HUES64 (cell line): Measurements from ENCODE around the gene GFPT1.
"Not testable (repeated sequence)": the region's sequence is repeated elsewhere in the genome, so short reads cannot be mapped to it uniquely, and the experiment has no call there.

ENCODE experiments used
- H3K27ac ChIP-seq: 2 replicates; pipeline ENCODE4 v1.7.0; 2013; ENCODE audit warnings: low read depth, low read length, inconsistent platforms
- H3K27me3 ChIP-seq: 2 replicates; pipeline ENCODE4 v1.6.1; 2013; ENCODE audit warnings: mild to moderate bottlenecking, low read length; ENCODE audit not compliant: insufficient read depth
- H3K36me3 ChIP-seq: 2 replicates; pipeline ENCODE4 v1.6.1; 2013; ENCODE audit warnings: mild to moderate bottlenecking, low read length; ENCODE audit not compliant: insufficient read depth
- H3K4me1 ChIP-seq: 2 replicates; pipeline ENCODE4 v1.6.1; 2013; ENCODE audit warnings: mild to moderate bottlenecking, low read length, moderate library complexity; ENCODE audit not compliant: insufficient read depth
- H3K4me3 ChIP-seq: 2 replicates; pipeline ENCODE4 v1.5.1; 2013; ENCODE audit warnings: mild to moderate bottlenecking, low read length, moderate library complexity
- H3K9ac ChIP-seq: 2 replicates; pipeline ENCODE4 v1.6.1; 2013; ENCODE audit warnings: mild to moderate bottlenecking, low read depth, low read length
- H3K9me3 ChIP-seq: 2 replicates; pipeline ENCODE4 v1.6.1; 2013; ENCODE audit warnings: low read depth, low read length; ENCODE audit not compliant: insufficient read depth
- WGBS: fragments of 150-250, 120-280 bp; methylation state at CpG from one replicate; pipeline ENCODE4 v1.1.7; 2013; ENCODE audit warnings: missing lambda C conversion rate; 5-methylcytosine and 5-hydroxymethylcytosine counted together

The GFPT1 gene

GRCh38 chr2:69356471-69356870, 30.6 kb downstream of the GFPT1 start:
- Histone ChIP-seq H3K9me3 (no peaks in the 10 kb centered on the region), H3K27me3 (no peaks in the 10 kb centered on the region), H3K4me3 (no peak overlapping the region), H3K36me3 (peaks cover 90% of the 10 kb centered on the region), H3K27ac (no peak overlapping the region), H3K4me1 (peaks cover 21% of the 10 kb centered on the region), H3K9ac (no peak overlapping the region)
- 94% methylated on average over 5 of the region's 5 CpGs for WGBS

DNA sequence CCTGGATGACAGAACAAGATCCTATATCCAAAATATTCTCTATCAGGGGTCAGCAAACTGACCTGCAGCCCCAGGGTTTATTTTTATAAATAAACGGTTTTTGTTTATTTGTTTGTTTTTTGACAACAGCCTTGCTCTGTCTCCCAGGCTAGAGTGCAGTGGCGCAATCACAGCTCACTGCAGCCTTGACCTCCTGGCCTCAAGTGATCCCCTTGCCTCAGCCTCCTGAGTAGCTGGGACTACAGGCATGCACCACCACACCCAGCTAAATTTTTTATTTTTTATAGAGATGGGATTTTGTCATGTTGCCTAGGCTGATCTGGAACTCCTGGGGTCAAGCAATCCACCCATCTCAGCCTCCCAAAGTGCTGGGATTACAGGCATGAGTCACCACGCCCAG, 32.1 kb downstream of the GFPT1 start:
- H3K9ac ChIP-seq, H3K9me3 ChIP-seq, H3K27ac ChIP-seq, H3K27me3 ChIP-seq, H3K4me3 ChIP-seq: not testable (repeated sequence)
- H3K4me1 ChIP-seq: peaks cover 21% of the 10 kb centered on the region
- WGBS: 94% methylated on average over 2 of the region's 3 CpGs
- peaks cover 90% of the 10 kb centered on the region for H3K36me3 ChIP-seq

- H3K27ac ChIP-seq: no peak overlapping the region
- no peaks in the 10 kb centered on the region for H3K27me3 ChIP-seq
- peaks cover 6% of the 10 kb centered on the region; the same call in 1 of the 2 replicates for H3K4me1 ChIP-seq
- peaks cover 90% of the 10 kb centered on the region for H3K36me3 ChIP-seq
- no peaks in the 10 kb centered on the region for H3K9me3 ChIP-seq
- no peak overlapping the region for H3K4me3 ChIP-seq
- WGBS: 98% methylated on average over 5 of the region's 5 CpGs
- no peak overlapping the region for H3K9ac ChIP-seq
These were observed 33.7 kb downstream of the GFPT1 start for GRCh38 chr2:69353360-69353759.

- no peak overlapping the region for H3K9ac ChIP-seq
- H3K36me3 ChIP-seq: peaks cover 91% of the 10 kb centered on the region
- no peaks in the 10 kb centered on the region for H3K9me3 ChIP-seq
- H3K4me3 ChIP-seq: no peak overlapping the region
- H3K27me3 ChIP-seq: no peaks in the 10 kb centered on the region
- WGBS: 76% methylated on average over 1 of the region's 1 CpG
- no peak overlapping the region for H3K27ac ChIP-seq
- no peaks in the 10 kb centered on the region for H3K4me1 ChIP-seq
These were observed 38.2 kb downstream of the GFPT1 start for GRCh38 chr2:69348781-69349180.

DNA sequence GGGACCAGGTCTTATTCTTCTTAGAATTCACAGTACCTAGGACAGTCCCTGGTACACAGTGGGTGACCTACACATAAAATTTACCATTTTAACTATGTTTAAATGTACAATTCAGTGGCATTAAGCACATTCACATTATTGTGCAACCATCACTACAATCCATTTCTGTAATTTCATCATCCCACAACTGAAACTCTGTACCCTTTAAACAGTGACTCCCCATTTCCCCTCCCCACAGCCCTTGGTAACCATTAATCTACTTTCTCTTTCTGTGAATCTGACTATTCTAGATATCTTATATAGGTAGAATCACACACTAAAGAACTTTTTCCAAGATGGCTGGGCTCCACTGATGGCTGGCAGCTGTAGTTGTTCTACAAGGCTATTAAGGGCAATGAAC, 41.6 kb downstream of the GFPT1 start:
- H3K9ac ChIP-seq: no peak overlapping the region
- peaks cover 99% of the 10 kb centered on the region for H3K36me3 ChIP-seq
- H3K4me3 ChIP-seq: no peak overlapping the region

DNA sequence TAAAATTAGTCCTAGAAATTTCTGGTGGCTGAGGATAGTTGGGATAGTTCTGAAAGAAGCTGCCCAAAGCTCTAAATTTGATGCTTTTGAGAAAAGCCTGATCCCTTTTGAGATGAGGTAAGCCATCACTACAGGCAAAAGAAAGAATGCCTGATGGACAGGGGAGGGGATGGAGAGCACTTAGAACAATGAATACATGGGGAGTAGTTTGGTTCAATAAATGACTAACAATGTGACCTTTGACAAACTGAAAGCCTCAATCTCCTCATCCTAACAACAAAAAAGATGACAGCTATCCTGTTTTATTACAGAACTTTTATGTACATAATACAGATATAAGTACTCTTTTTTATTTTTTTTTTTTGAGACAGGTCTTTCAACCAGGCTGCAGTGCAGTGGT, 42.7 kb downstream of the GFPT1 start:
- Histone ChIP-seq H3K27ac (no peak overlapping the region), H3K4me1 (no peaks in the 10 kb centered on the region), H3K36me3 (peaks cover 100% of the 10 kb centered on the region), H3K9me3 (no peaks in the 10 kb centered on the region), H3K9ac (no peak overlapping the region), H3K4me3 (no peak overlapping the region), H3K27me3 (no peaks in the 10 kb centered on the region)

More for the DNA sequence above, 41.6 kb downstream of the GFPT1 start:
- Histone ChIP-seq H3K27me3 (no peaks in the 10 kb centered on the region), H3K4me1 (no peaks in the 10 kb centered on the region), H3K9me3 (no peaks in the 10 kb centered on the region), H3K27ac (no peak overlapping the region)

DNA sequence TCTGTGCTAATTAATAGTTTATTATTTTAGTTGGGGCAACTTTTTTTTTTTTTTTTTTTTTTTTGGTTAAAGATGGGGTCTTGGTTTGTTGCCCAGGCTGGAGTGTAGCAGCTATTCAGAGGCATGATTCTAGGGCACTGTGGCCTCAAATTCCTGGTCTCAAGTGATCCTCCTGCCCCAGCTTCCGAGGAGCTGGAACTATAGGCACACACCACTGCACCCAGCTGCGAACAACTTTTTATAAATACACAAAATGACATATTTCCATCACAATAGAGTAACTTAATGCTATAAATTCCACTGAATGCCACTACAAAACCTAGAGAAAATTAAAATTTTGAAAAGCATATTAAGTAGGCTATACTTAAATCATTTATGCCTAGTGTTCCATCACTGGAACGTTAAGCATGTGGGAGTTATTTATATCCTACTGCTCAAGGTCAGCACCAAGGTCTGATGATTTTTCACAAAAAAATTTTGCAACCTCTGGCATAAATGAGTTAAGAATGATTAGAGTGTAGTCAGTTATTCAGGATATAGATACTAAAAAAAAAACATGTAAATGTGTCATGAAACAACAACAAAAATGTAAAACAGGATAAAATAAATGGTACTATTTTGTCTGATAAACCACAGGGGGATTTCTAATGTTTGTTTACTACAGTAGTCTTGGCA, 46.8 kb downstream of the GFPT1 start:
- Histone ChIP-seq H3K9me3 (no peaks in the 10 kb centered on the region), H3K27me3 (no peaks in the 10 kb centered on the region), H3K9ac (no peak overlapping the region), H3K27ac (no peak overlapping the region), H3K36me3 (peaks cover 95% of the 10 kb centered on the region), H3K4me3 (no peak overlapping the region), H3K4me1 (no peaks in the 10 kb centered on the region)
- WGBS: 47% methylated on average over 2 of the region's 3 CpGs

GRCh38 chr2:69335311-69335710, 51.7 kb downstream of the GFPT1 start:
- Histone ChIP-seq H3K4me1 (no peaks in the 10 kb centered on the region), H3K36me3 (peaks cover 91% of the 10 kb centered on the region), H3K9me3 (no peaks in the 10 kb centered on the region), H3K4me3 (no peak overlapping the region), H3K27me3 (no peaks in the 10 kb centered on the region), H3K9ac (no peak overlapping the region), H3K27ac (no peak overlapping the region)
- 98% methylated on average over 2 of the region's 2 CpGs for WGBS

GRCh38 chr2:69333352-69333751, 53.7 kb downstream of the GFPT1 start:
- Histone ChIP-seq H3K9ac (no peak overlapping the region), H3K36me3 (peaks cover 91% of the 10 kb centered on the region), H3K4me3 (no peak overlapping the region), H3K27me3 (no peaks in the 10 kb centered on the region), H3K9me3 (no peaks in the 10 kb centered on the region), H3K4me1 (no peaks in the 10 kb centered on the region), H3K27ac (no peak overlapping the region)
- whole genome bisulfite sequencing: 96% methylated on average over 1 of the region's 2 CpGs

GRCh38 chr2:69330781-69331180, 56.2 kb downstream of the GFPT1 start:
- Histone ChIP-seq H3K4me1 (no peaks in the 10 kb centered on the region), H3K9ac (no peak overlapping the region), H3K36me3 (peaks cover 96% of the 10 kb centered on the region), H3K27ac (no peak overlapping the region), H3K27me3 (no peaks in the 10 kb centered on the region), H3K9me3 (no peaks in the 10 kb centered on the region), H3K4me3 (no peak overlapping the region)
- WGBS: no CpG with 5 or more reads among the region's 2 CpGs

DNA sequence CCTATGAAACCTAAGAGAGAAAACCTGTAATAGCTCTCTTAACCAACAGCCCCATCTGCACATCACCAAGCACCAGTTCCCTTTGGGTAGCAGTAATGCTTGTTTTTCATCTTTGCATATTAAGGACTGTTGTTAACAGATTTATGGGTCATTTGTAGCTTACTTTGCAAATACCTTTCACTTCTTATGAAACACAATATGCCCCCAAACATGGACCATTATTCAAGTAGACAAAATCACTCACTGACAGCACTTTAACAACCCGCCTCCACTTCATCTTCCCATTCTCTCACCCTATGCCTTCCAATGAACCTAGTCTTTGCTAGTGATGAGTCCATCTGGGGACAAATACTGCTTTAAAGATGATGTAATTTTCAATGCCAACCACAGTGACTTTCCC, 64.4 kb downstream of the GFPT1 start:
- no peak overlapping the region for H3K9ac ChIP-seq

DNA sequence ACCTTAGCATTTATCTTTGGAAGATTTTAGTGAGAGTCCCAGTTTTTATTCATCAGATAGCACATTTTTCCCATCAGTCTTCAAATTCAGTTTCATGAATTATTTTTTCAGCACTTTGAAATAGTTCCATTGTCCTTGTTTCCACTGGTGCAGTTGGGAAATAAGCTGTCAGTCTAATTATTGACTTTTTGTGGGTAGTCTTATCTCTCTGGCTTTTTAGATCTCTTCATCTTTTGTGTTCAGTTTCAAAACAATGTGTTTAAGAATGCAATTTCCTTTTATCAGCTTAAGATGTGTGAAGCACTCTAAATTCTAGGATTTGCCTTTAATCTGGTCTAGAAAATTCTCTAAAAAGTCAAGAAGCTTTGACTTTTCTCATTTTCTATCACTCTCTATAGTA, 70.5 kb downstream of the GFPT1 start:
- Histone ChIP-seq H3K9ac (no peak overlapping the region), H3K27me3 (no peaks in the 10 kb centered on the region), H3K27ac (no peak overlapping the region), H3K36me3 (0 out of 2 replicates have a peak, but pooled peaks cover 17% of the 10 kb centered on the region), H3K9me3 (peaks cover 13% of the 10 kb centered on the region; the same call in 1 of the 2 replicates), H3K4me3 (no peak overlapping the region), H3K4me1 (no peaks in the 10 kb centered on the region)

More for the DNA sequence above, 64.4 kb downstream of the GFPT1 start:
- Histone ChIP-seq H3K27ac (no peak overlapping the region), H3K27me3 (no peaks in the 10 kb centered on the region), H3K9me3 (no peaks in the 10 kb centered on the region), H3K4me3 (no peak overlapping the region), H3K4me1 (no peaks in the 10 kb centered on the region), H3K36me3 (peaks cover 66% of the 10 kb centered on the region)
- 94% methylated on average over 1 of the region's 1 CpG for WGBS
